Thyroid gland (tissue), 4 donors: ENCODE results near the gene STAU1. TPM values are rescaled to one million over a fixed set of nuclear protein-coding genes. Genes with fewer than 3 reads are reported as not detected.

Source experiments
- DNase-seq, 2 donors: peaks; one replicate each; pipeline ENCODE4 v3.0.0-alpha.2; 2019
- H3K27ac ChIP-seq, 3 donors: fragments of 200-600 bp; sonication (generic); 1 replicate in 2 of 3; 2 replicates in 1 of 3; pipeline ENCODE4 v1.5.1; 2016 to 2019; ENCODE audit warnings: mild to moderate bottlenecking in 1 of 3, moderate library complexity in 1 of 3
- H3K27me3 ChIP-seq: fragments of 200-600 bp; sonication (generic); one replicate; pipeline ENCODE4 v1.5.1; 2019
- H3K36me3 ChIP-seq, 2 donors: fragments of 200-600 bp; sonication (generic); one replicate each; pipeline ENCODE4 v1.5.1; 2016 to 2019
- H3K4me1 ChIP-seq, 2 donors: fragments of 200-600 bp; sonication (generic); one replicate each; pipeline ENCODE4 v1.5.1; 2017 to 2019
- H3K4me3 ChIP-seq, 3 donors: fragments of 200-600 bp; sonication (generic); replicated peaks in 1 of 3; 1 replicate in 2 of 3; 2 replicates in 1 of 3; pipeline ENCODE4 v1.5.1; 2016; ENCODE audit warnings: mild to moderate bottlenecking in 1 of 3
- H3K9me3 ChIP-seq: fragments of 200-600 bp; sonication (generic); one replicate; pipeline ENCODE4 v1.5.1; 2017
- CTCF ChIP-seq, 6 experiments: fragments of 200-600 bp in 3 of 6; fragments of 450-650 bp in 3 of 6; sonication (generic) in 3 of 6; IDR thresholded peaks; one replicate each; pipeline ENCODE4 v1.5.1; 2016 to 2019; ENCODE audit warnings: antibody characterized with exemption in 6 of 6, mild to moderate bottlenecking in 2 of 6, inconsistent platforms in 1 of 6, moderate library complexity in 1 of 6
- POLR2A ChIP-seq, 2 donors: fragments of 450-650 bp; IDR thresholded peaks; one replicate each; pipeline ENCODE4 v1.6.1; 2017; ENCODE audit warnings: antibody characterized with exemption in 2 of 2, mild to moderate bottlenecking in 2 of 2, moderate library complexity in 1 of 2
- WGBS, 2 donors: methylation state at CpG; one replicate each; pipeline ENCODE4 v1.1.5; 2017; 5-methylcytosine and 5-hydroxymethylcytosine counted together
- intact Hi-C: fragments of 100-400 bp; cut with DNase I; formaldehyde crosslinking; loops from one replicate; pipeline ENCODE4 v1.15.1; 2023
- total RNA-seq, 4 donors: library from RNA; depleted of rRNA; stranded (reverse); fragments of >200 nt; gene quantifications; one replicate each; pipeline ENCODE4 v1.2.3, GENCODE V29; 2016

Gene STAU1
- total RNA-seq, 4 donors from 2014 or later: 154 to 231 (median 167) TPM

GRCh38 chr20:49181265-49181877, 6.8 kb downstream of the STAU1 start:
- peak overlapping the region in 1 of 3 donors; percentile 6 for H3K27ac ChIP-seq
- H3K9me3 ChIP-seq: no peaks in the 10 kb centered on the region
- no peaks in the 10 kb centered on the region for H3K27me3 ChIP-seq
- no peak overlapping the region for H3K4me3 ChIP-seq
- TF ChIP-seq CTCF (IDR thresholded peaks at IDR 0.05) (no peak), POLR2A (IDR thresholded peaks at IDR 0.05) (no peak)
- 87 to 90% methylated on average over 8 of the region's 8 CpGs for WGBS, 2 donors
- peaks cover 0 to 5% of the 10 kb centered on the region in 2 donors for H3K36me3 ChIP-seq
- DNase-seq: no peak
- intact Hi-C loops: no loop called here
- H3K4me1 ChIP-seq: peaks cover 58 to 69% of the 10 kb centered on the region in 2 donors

GRCh38 chr20:49179368-49180277, 8.5 kb downstream of the STAU1 start:
- H3K27ac ChIP-seq: peak overlapping the region; percentile 2 to 61 (median 10)
- H3K27me3 ChIP-seq: no peaks in the 10 kb centered on the region
- H3K4me3 ChIP-seq: no peak overlapping the region
- peaks cover 0 to 5% of the 10 kb centered on the region in 2 donors for H3K36me3 ChIP-seq
- WGBS, 2 donors: 29 to 31% methylated on average over 1 of the region's 1 CpG
- H3K9me3 ChIP-seq: no peaks in the 10 kb centered on the region
- TF ChIP-seq POLR2A (IDR thresholded peaks at IDR 0.05) (no peak), CTCF (IDR thresholded peaks at IDR 0.05) (no peak)
- no peak for DNase-seq
- peaks cover 42 to 53% of the 10 kb centered on the region in 2 donors for H3K4me1 ChIP-seq
- intact Hi-C loops: no loop called here

GRCh38 chr20:49174183-49174582, 14.0 kb downstream of the STAU1 start:
- no peak for TF ChIP-seq POLR2A (IDR thresholded peaks at IDR 0.05)
- no peak for TF ChIP-seq CTCF (IDR thresholded peaks at IDR 0.05)
- intact Hi-C loops: no loop called here
- Histone ChIP-seq H3K27ac (no peak overlapping the region), H3K9me3 (no peaks in the 10 kb centered on the region), H3K4me3 (no peak overlapping the region), H3K27me3 (no peaks in the 10 kb centered on the region), H3K4me1 (peaks cover 37 to 44% of the 10 kb centered on the region in 2 donors), H3K36me3 (peaks cover 0 to 5% of the 10 kb centered on the region in 2 donors)
- no peak for DNase-seq
- WGBS, 2 donors: 94 to 96% methylated on average over 6 of the region's 6 CpGs

- intact Hi-C loops: no loop called here
- no peak for DNase-seq
- no peaks in the 10 kb centered on the region for H3K27me3 ChIP-seq
- peak overlapping the region; percentile 34 to 80 (median 46) for H3K27ac ChIP-seq
- H3K9me3 ChIP-seq: no peaks in the 10 kb centered on the region
- no peak overlapping the region for H3K4me3 ChIP-seq
- peaks cover 50 to 57% of the 10 kb centered on the region in 2 donors for H3K4me1 ChIP-seq
- TF ChIP-seq CTCF (IDR thresholded peaks at IDR 0.05): no peak
- 13 to 19% methylated on average over 1 of the region's 1 CpG for WGBS, 2 donors
- no peaks in the 10 kb centered on the region for H3K36me3 ChIP-seq
These were observed 15.7 kb downstream of the STAU1 start for GRCh38 chr20:49172413-49172812.

GRCh38 chr20:49171909-49172308, 16.2 kb downstream of the STAU1 start:
- Histone ChIP-seq H3K4me3 (no peak overlapping the region), H3K9me3 (no peaks in the 10 kb centered on the region), H3K27ac (peak overlapping the region; percentile 34 to 80 (median 46)), H3K4me1 (peaks cover 54 to 63% of the 10 kb centered on the region in 2 donors), H3K36me3 (no peaks in the 10 kb centered on the region), H3K27me3 (no peaks in the 10 kb centered on the region)
- TF ChIP-seq CTCF (IDR thresholded peaks at IDR 0.05) (no peak), POLR2A (IDR thresholded peaks at IDR 0.05) (no peak)
- DNase-seq: peak; percentile 86 to 88
- intact Hi-C loops: no loop called here
